GM19351 (cell line): ENCODE measurements around the gene OFD1.

ENCODE experiments used
- ATAC-seq: cut with Tn5 transposase; IDR thresholded peaks from one replicate; pipeline ENCODE4 v1.9.1; 2021; ENCODE audit warnings: mild to moderate bottlenecking, moderate library complexity; ENCODE audit not compliant: unreplicated experiment

OFD1 gene

GRCh38 chrX:13752141-13752540 is 17.6 kb downstream of the OFD1 start:
- no peak for ATAC-seq

GRCh38 chrX:13752646-13753045 is 18.1 kb downstream of the OFD1 start:
- peak; percentile 71 for ATAC-seq

GRCh38 chrX:13754765-13755164 is 20.2 kb downstream of the OFD1 start:
- no peak for ATAC-seq

GRCh38 chrX:13755254-13755653 is 20.7 kb downstream of the OFD1 start:
- ATAC-seq = no peak

GRCh38 chrX:13756381-13756780 is 21.8 kb downstream of the OFD1 start:
- no peak for ATAC-seq

GRCh38 chrX:13759152-13759718 is 24.7 kb downstream of the OFD1 start:
- peak; percentile 74 for ATAC-seq

- ATAC-seq = no peak
These were observed 25.9 kb downstream of the OFD1 start for GRCh38 chrX:13760426-13760825.

- ATAC-seq = peak; percentile 70
These were observed 27.3 kb downstream of the OFD1 start for GRCh38 chrX:13761606-13762414.

- no peak for ATAC-seq
These were observed 28.9 kb downstream of the OFD1 start for GRCh38 chrX:13763489-13763888.

- ATAC-seq = no peak
These were observed 29.7 kb downstream of the OFD1 start for GRCh38 chrX:13764281-13764680.

- no peak for ATAC-seq
These were observed 30.2 kb downstream of the OFD1 start for GRCh38 chrX:13764765-13765164.

GRCh38 chrX:13768939-13769338 is 34.4 kb downstream of the OFD1 start:
- no peak for ATAC-seq

- ATAC-seq = no peak
These were observed 35.5 kb downstream of the OFD1 start for GRCh38 chrX:13770013-13770535.

GRCh38 chrX:13774696-13775095 is 40.1 kb downstream of the OFD1 start:
- no peak for ATAC-seq

- ATAC-seq = no peak
These were observed 41.3 kb downstream of the OFD1 start for GRCh38 chrX:13775837-13776236.

- no peak for ATAC-seq
These were observed 41.8 kb downstream of the OFD1 start for GRCh38 chrX:13776387-13776786.

- no peak for ATAC-seq
These were observed 44.4 kb downstream of the OFD1 start for GRCh38 chrX:13778916-13779315.

- ATAC-seq = no peak
These were observed 46.4 kb downstream of the OFD1 start for GRCh38 chrX:13780868-13781427.

- no peak for ATAC-seq
These were observed 51.5 kb downstream of the OFD1 start for GRCh38 chrX:13786048-13786447.

GRCh38 chrX:13790206-13791131 is 55.9 kb downstream of the OFD1 start:
- no peak for ATAC-seq

- ATAC-seq = no peak
These were observed 56.6 kb downstream of the OFD1 start for GRCh38 chrX:13791145-13791544.
